ENCODE data around the gene PKNOX2.
A peak's percentile ranks its signal among the peaks of the same experiment; 100 is the strongest.

PKNOX2 gene

DNA sequence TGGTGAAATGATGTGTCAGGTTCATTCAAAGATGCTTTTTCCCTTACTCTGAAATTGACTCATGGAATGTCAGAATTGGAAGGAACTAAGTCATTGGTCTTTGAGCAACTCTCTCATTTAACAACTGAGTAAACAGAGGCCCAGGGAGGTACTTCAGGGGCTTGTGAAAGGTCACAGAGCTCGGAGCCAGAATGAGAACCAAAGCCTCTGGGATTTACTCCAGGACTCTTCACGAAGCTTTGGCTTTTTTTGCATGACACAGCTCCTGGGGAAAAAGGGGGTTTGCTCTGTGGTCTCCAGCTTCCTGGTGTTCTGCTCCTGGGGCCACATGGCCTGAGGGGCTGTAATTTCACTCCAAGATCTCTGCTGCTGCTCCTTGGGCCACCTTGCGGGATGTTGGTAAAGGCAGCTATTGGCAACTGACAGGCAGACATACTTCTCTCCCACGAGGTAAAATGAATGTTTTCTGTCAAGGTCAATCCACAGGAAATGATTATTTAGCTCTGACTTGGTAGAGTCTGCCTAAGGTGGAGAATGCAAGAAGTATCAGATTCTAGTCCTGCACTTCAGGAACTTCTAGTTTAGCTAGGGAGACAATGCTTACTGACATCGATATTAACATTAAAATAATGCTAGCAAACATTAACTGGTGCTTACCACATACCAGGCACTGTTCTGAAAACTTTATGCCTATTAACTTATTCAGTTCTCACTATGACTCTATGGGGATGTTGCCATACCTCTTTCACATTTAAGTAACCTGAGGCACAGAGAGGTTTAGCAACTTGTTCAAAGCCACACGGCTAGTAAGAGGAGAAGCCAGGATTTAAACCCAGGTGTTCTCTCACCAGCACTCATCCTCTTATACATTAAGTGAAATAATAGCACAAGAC, 16.1 kb downstream of the PKNOX2 start:
- peak overlapping the region; percentile 63 for H3K4me2 ChIP-seq (ENCODE audit: low read length)
- TF ChIP-seq, protein P1, sequence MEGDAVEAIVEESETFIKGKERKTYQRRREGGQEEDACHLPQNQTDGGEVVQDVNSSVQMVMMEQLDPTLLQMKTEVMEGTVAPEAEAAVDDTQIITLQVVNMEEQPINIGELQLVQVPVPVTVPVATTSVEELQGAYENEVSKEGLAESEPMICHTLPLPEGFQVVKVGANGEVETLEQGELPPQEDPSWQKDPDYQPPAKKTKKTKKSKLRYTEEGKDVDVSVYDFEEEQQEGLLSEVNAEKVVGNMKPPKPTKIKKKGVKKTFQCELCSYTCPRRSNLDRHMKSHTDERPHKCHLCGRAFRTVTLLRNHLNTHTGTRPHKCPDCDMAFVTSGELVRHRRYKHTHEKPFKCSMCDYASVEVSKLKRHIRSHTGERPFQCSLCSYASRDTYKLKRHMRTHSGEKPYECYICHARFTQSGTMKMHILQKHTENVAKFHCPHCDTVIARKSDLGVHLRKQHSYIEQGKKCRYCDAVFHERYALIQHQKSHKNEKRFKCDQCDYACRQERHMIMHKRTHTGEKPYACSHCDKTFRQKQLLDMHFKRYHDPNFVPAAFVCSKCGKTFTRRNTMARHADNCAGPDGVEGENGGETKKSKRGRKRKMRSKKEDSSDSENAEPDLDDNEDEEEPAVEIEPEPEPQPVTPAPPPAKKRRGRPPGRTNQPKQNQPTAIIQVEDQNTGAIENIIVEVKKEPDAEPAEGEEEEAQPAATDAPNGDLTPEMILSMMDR (IDR thresholded peaks at IDR 0.05; ENCODE audit: low read depth, low read length), result no peak
- TF ChIP-seq EZH2phosphoT487 (IDR thresholded peaks at IDR 0.05; ENCODE audit: low read depth), result no peak

DNA sequence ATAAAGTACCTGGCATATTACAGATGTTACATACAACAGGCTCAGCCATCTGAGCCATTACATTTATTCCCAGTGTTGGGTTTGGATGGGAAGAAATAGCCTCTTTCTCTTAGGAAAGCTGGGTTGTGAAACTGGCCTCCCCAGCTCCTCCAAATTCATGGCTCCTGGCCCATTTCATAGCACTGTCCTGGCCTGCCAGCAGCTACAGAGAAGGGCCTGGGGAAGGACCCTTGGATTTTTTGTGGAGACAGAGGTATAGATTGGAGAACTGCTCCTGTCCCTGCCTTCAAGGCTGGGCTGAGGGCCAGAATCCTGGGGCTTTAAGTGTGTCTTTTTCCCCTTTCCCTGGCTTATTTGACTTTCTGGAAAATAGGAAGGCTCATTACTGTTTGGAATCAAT, 18.0 kb downstream of the PKNOX2 start:
- H3K36me3 ChIP-seq (replicated peaks; ENCODE audit: low read depth, low read length), result no peaks in the 10 kb centered on the region
- H3K9ac ChIP-seq (ENCODE audit: low read length), result no peak overlapping the region
- H3K27ac ChIP-seq (ENCODE audit: low read length), result no peak overlapping the region
- H2AFZ ChIP-seq (ENCODE audit: low read depth, low read length), result no peak overlapping the region
- TF ChIP-seq EZH2phosphoT487 (IDR thresholded peaks at IDR 0.05; ENCODE audit: low read depth), result no peak
- TF ChIP-seq, protein P1 (IDR thresholded peaks at IDR 0.05; ENCODE audit: low read depth, low read length), result no peak
- peaks cover 7% of the 10 kb centered on the region; the same call in 1 of the 2 replicates for H4K20me1 ChIP-seq (ENCODE audit: insufficient read depth, low read length)
- H3K4me2 ChIP-seq (ENCODE audit: low read length), result no peak overlapping the region
- peaks cover 87% of the 10 kb centered on the region for H3K27me3 ChIP-seq (ENCODE audit: low read depth, low read length)
- H3K9me3 ChIP-seq (ENCODE audit: insufficient read depth, low read length), result 0 out of 2 replicates have a peak, but pooled peaks cover 5% of the 10 kb centered on the region
- H3K4me1 ChIP-seq (ENCODE audit: low read length), result peaks cover 21% of the 10 kb centered on the region
- no peaks in the 10 kb centered on the region for H3K79me2 ChIP-seq (ENCODE audit: low read length)
- no peak overlapping the region for H3K4me3 ChIP-seq (ENCODE audit: low read length)

More for the DNA sequence above, 16.1 kb downstream of the PKNOX2 start:
- Histone ChIP-seq H3K27me3 (ENCODE audit: low read depth, low read length) (peaks cover 83% of the 10 kb centered on the region), H4K20me1 (ENCODE audit: insufficient read depth, low read length) (peaks cover 12% of the 10 kb centered on the region; the same call in 1 of the 2 replicates), H3K79me2 (ENCODE audit: low read length) (no peaks in the 10 kb centered on the region), H3K4me3 (ENCODE audit: low read length) (peak overlapping the region; percentile 32), H3K36me3 (replicated peaks; ENCODE audit: low read depth, low read length) (no peaks in the 10 kb centered on the region), H3K9me3 (ENCODE audit: insufficient read depth, low read length) (no peaks in the 10 kb centered on the region), H2AFZ (ENCODE audit: low read depth, low read length) (no peak overlapping the region), H3K27ac (ENCODE audit: low read length) (no peak overlapping the region), H3K9ac (ENCODE audit: low read length) (no peak overlapping the region), H3K4me1 (ENCODE audit: low read length) (peaks cover 39% of the 10 kb centered on the region)

DNA sequence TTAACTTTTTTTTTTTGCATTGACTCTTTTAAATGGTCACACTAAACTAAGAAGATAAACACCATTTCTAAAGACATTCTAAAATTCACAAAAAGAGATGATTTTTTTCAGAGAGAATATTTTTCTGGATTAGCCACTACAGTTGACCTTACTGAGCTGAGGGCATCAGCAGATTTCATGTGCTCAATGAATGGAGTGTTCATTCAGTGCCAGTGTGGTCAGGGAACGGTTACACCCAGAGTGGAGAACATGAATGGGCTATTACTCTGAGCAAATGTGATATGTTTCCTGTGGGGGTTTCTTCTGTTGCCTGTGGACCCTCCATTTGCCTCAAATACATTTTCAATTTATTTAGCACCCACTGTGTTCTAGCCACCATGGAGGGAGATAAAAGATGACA, 19.1 kb downstream of the PKNOX2 start:
- no peak overlapping the region for H3K27ac ChIP-seq (ENCODE audit: low read length)
- no peaks in the 10 kb centered on the region for H3K79me2 ChIP-seq (ENCODE audit: low read length)
- 0 out of 2 replicates have a peak, but pooled peaks cover 5% of the 10 kb centered on the region for H3K9me3 ChIP-seq (ENCODE audit: insufficient read depth, low read length)
- no peak overlapping the region for H2AFZ ChIP-seq (ENCODE audit: low read depth, low read length)
- no peaks in the 10 kb centered on the region for H3K36me3 ChIP-seq (replicated peaks; ENCODE audit: low read depth, low read length)
- H3K4me1 ChIP-seq (ENCODE audit: low read length), result peaks cover 18% of the 10 kb centered on the region
- H3K9ac ChIP-seq (ENCODE audit: low read length), result no peak overlapping the region
- peaks cover 7% of the 10 kb centered on the region; the same call in 1 of the 2 replicates for H4K20me1 ChIP-seq (ENCODE audit: insufficient read depth, low read length)
- peaks cover 92% of the 10 kb centered on the region for H3K27me3 ChIP-seq (ENCODE audit: low read depth, low read length)
- TF ChIP-seq EZH2phosphoT487 (IDR thresholded peaks at IDR 0.05; ENCODE audit: low read depth), result no peak
- TF ChIP-seq, protein P1 (IDR thresholded peaks at IDR 0.05; ENCODE audit: low read depth, low read length), result no peak
- no peak overlapping the region for H3K4me3 ChIP-seq (ENCODE audit: low read length)
- no peak overlapping the region for H3K4me2 ChIP-seq (ENCODE audit: low read length)

DNA sequence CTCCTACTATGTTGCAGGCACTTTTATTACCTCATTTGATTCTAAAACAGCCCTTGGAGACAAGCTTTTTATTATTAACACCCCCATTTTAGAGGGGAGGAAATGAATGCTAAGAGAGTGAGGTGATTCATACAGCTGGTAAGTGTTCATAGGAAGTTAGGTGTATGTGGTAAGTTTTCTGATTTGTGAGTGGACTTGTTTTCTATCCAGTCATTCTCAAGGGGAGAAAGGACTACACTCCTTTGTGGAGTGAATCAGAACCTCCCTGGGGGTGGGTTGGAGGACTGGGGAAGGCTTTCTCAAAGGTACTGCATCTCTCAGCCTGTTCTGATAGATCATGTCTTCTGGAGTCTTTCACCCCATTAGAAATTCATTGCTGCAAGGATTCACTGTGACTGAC, 23.5 kb downstream of the PKNOX2 start:
- Histone ChIP-seq H3K4me2 (ENCODE audit: low read length) (no peak overlapping the region), H3K9me3 (ENCODE audit: insufficient read depth, low read length) (0 out of 2 replicates have a peak, but pooled peaks cover 5% of the 10 kb centered on the region), H2AFZ (ENCODE audit: low read depth, low read length) (no peak overlapping the region), H4K20me1 (ENCODE audit: insufficient read depth, low read length) (no peaks in the 10 kb centered on the region), H3K27ac (ENCODE audit: low read length) (no peak overlapping the region), H3K36me3 (replicated peaks; ENCODE audit: low read depth, low read length) (no peaks in the 10 kb centered on the region), H3K4me1 (ENCODE audit: low read length) (no peaks in the 10 kb centered on the region), H3K27me3 (ENCODE audit: low read depth, low read length) (peaks cover 74% of the 10 kb centered on the region), H3K79me2 (ENCODE audit: low read length) (no peaks in the 10 kb centered on the region), H3K4me3 (ENCODE audit: low read length) (no peak overlapping the region), H3K9ac (ENCODE audit: low read length) (no peak overlapping the region)
- TF ChIP-seq, protein P1 (IDR thresholded peaks at IDR 0.05; ENCODE audit: low read depth, low read length), result no peak
- no peak for TF ChIP-seq EZH2phosphoT487 (IDR thresholded peaks at IDR 0.05; ENCODE audit: low read depth)
